Neural progenitor cell (in vitro differentiated cells): ENCODE measurements around the gene CFAP69. TPM values are rescaled to one million over a fixed set of nuclear protein-coding genes. Genes with fewer than 3 reads are reported as not detected.

Source experiments
- DNase-seq: peaks from one replicate; pipeline ENCODE4 v3.0.0-alpha.2; 2016; ENCODE audit warnings: low spot score
- H2AFZ ChIP-seq: fragments of 200-600 bp; sonication (generic); replicated peaks from 2 replicates; pipeline ENCODE4 v1.6.1; 2016; ENCODE audit warnings: antibody characterized with exemption
- H3F3A ChIP-seq: fragments of 200-600 bp; sonication (generic); 2 replicates; pipeline ENCODE4 v1.6.1; 2016; ENCODE audit warnings: antibody characterized with exemption, low read depth
- H3K27ac ChIP-seq: fragments of 200-600 bp; sonication (generic); 2 replicates; pipeline ENCODE4 v1.5.1; 2016; ENCODE audit warnings: mild to moderate bottlenecking
- H3K27me3 ChIP-seq: fragments of 200-600 bp; sonication (generic); 2 replicates; pipeline ENCODE4 v1.6.1; 2016; ENCODE audit warnings: mild to moderate bottlenecking, moderate library complexity
- H3K36me3 ChIP-seq: fragments of 200-600 bp; sonication (generic); 2 replicates; pipeline ENCODE4 v1.5.1; 2016
- H3K4me1 ChIP-seq: fragments of 200-600 bp; sonication (generic); 2 replicates; pipeline ENCODE4 v1.6.1; 2016; ENCODE audit warnings: mixed run types
- H3K4me2 ChIP-seq: fragments of 200-600 bp; sonication (generic); 2 replicates; pipeline ENCODE4 v1.6.1; 2016
- H3K4me3 ChIP-seq: fragments of 200-600 bp; sonication (generic); 2 replicates; pipeline ENCODE4 v1.5.1; 2016
- H3K79me2 ChIP-seq: fragments of 200-600 bp; sonication (generic); 2 replicates; pipeline ENCODE4 v1.6.1; 2016; ENCODE audit warnings: low read depth
- H3K9ac ChIP-seq: fragments of 200-600 bp; sonication (generic); 2 replicates; pipeline ENCODE4 v1.6.1; 2016
- H3K9me3 ChIP-seq: fragments of 200-600 bp; sonication (generic); 2 replicates; pipeline ENCODE4 v1.5.1; 2016; ENCODE audit warnings: low read depth
- H4K20me1 ChIP-seq: fragments of 200-600 bp; sonication (generic); 2 replicates; pipeline ENCODE4 v1.6.1; 2016; ENCODE audit warnings: low read depth
- H3K27ac Mint-ChIP-seq: 3 replicates; pipeline ENCODE4 v1.8.0; 2021; ENCODE audit warnings: mixed read lengths
- H3K27me3 Mint-ChIP-seq: 2 replicates; pipeline ENCODE4 v1.8.0; 2022; ENCODE audit warnings: low read depth, mild to moderate bottlenecking, inconsistent platforms, moderate library complexity, mixed read lengths; ENCODE audit not compliant: insufficient read depth
- H3K36me3 Mint-ChIP-seq: 3 replicates; pipeline ENCODE4 v1.8.0; 2021; ENCODE audit warnings: mixed read lengths
- H3K4me1 Mint-ChIP-seq: 3 replicates; pipeline ENCODE4 v1.8.0; 2021; ENCODE audit warnings: mixed read lengths
- H3K4me3 Mint-ChIP-seq: 3 replicates; pipeline ENCODE4 v1.8.0; 2021; ENCODE audit warnings: mild to moderate bottlenecking, moderate library complexity, mixed read lengths
- H3K9me3 Mint-ChIP-seq: 3 replicates; pipeline ENCODE4 v1.8.0; 2020; ENCODE audit warnings: mixed read lengths
- CTCF ChIP-seq: fragments of 200-600 bp; sonication (generic); IDR thresholded peaks from 2 replicates; pipeline ENCODE4 v1.5.1; 2017; ENCODE audit warnings: antibody characterized with exemption, mild to moderate bottlenecking
- EZH2 ChIP-seq: fragments of 200-600 bp; sonication (generic); IDR thresholded peaks from 2 replicates; pipeline ENCODE4 v1.6.1; 2017; ENCODE audit warnings: antibody characterized with exemption, mild to moderate bottlenecking, moderate library complexity
- EZH2phosphoT487 ChIP-seq: fragments of 200-600 bp; sonication (generic); IDR thresholded peaks from 2 replicates; pipeline ENCODE4 v1.6.1; 2017; ENCODE audit warnings: antibody characterized with exemption
- total RNA-seq: library from RNA; depleted of rRNA; stranded (reverse); fragments of >200 nt; gene quantifications from 2 replicates; pipeline ENCODE4 v1.2.3, GENCODE V29; 2015; ENCODE audit warnings: low replicate concordance

Gene CFAP69
- total RNA-seq, 1 donor from 2014 or later = 4.8 TPM

GRCh38 chr7:90298145-90299038, 53.4 kb downstream of the CFAP69 start:
- Mint-ChIP-seq H3K36me3 (peaks cover 6% of the 10 kb centered on the region), H3K9me3 (peaks cover 5% of the 10 kb centered on the region), H3K27me3 (no peaks in the 10 kb centered on the region), H3K27ac (no peak overlapping the region), H3K4me1 (no peaks in the 10 kb centered on the region), H3K4me3 (no peak overlapping the region)
- H3K4me2 ChIP-seq = no peak overlapping the region
- peak overlapping the region; percentile 78 for H2AFZ ChIP-seq
- H3F3A ChIP-seq = no peaks in the 10 kb centered on the region
- DNase-seq = peak; percentile 59
- H3K36me3 ChIP-seq = no peaks in the 10 kb centered on the region
- no peaks in the 10 kb centered on the region for H3K27me3 ChIP-seq
- TF ChIP-seq EZH2phosphoT487 (no peak), CTCF (peak; percentile 74)
- no peaks in the 10 kb centered on the region for H4K20me1 ChIP-seq
- no peaks in the 10 kb centered on the region for H3K4me1 ChIP-seq
- H3K27ac ChIP-seq = no peak overlapping the region
- no peaks in the 10 kb centered on the region for H3K79me2 ChIP-seq
- no peak overlapping the region for H3K4me3 ChIP-seq
- H3K9me3 ChIP-seq = no peaks in the 10 kb centered on the region
- no peak overlapping the region for H3K9ac ChIP-seq

GRCh38 chr7:90303241-90303640, 58.3 kb downstream of the CFAP69 start:
- Mint-ChIP-seq H3K9me3 (no peaks in the 10 kb centered on the region), H3K27ac (no peak overlapping the region), H3K4me3 (no peak overlapping the region), H3K27me3 (peaks cover 2% of the 10 kb centered on the region), H3K36me3 (no peaks in the 10 kb centered on the region), H3K4me1 (no peaks in the 10 kb centered on the region)
- Histone ChIP-seq H3K4me2 (no peak overlapping the region), H3K79me2 (no peaks in the 10 kb centered on the region), H3K4me1 (no peaks in the 10 kb centered on the region), H3K9me3 (no peaks in the 10 kb centered on the region), H3K27me3 (no peaks in the 10 kb centered on the region), H3K27ac (no peak overlapping the region), H3K4me3 (no peak overlapping the region), H2AFZ (no peak overlapping the region), H3K36me3 (no peaks in the 10 kb centered on the region), H3F3A (no peaks in the 10 kb centered on the region), H3K9ac (no peak overlapping the region), H4K20me1 (no peaks in the 10 kb centered on the region)
- DNase-seq = no peak
- TF ChIP-seq EZH2 = no peak
- TF ChIP-seq CTCF = no peak
- TF ChIP-seq EZH2phosphoT487 = no peak

- Histone ChIP-seq H3F3A (no peaks in the 10 kb centered on the region), H3K9me3 (no peaks in the 10 kb centered on the region), H3K27ac (no peak overlapping the region), H3K27me3 (no peaks in the 10 kb centered on the region), H3K36me3 (no peaks in the 10 kb centered on the region), H2AFZ (no peak overlapping the region), H3K4me3 (no peak overlapping the region), H3K4me2 (no peak overlapping the region), H3K4me1 (no peaks in the 10 kb centered on the region), H3K79me2 (no peaks in the 10 kb centered on the region), H4K20me1 (no peaks in the 10 kb centered on the region), H3K9ac (no peak overlapping the region)
- Mint-ChIP-seq H3K4me3 (no peak overlapping the region), H3K27ac (no peak overlapping the region), H3K9me3 (no peaks in the 10 kb centered on the region), H3K36me3 (no peaks in the 10 kb centered on the region), H3K4me1 (no peaks in the 10 kb centered on the region), H3K27me3 (peaks cover under 1% of the 10 kb centered on the region)
- no peak for TF ChIP-seq EZH2
- TF ChIP-seq CTCF = no peak
- no peak for TF ChIP-seq EZH2phosphoT487
- no peak for DNase-seq
Observed at GRCh38 chr7:90309872-90310271, 64.9 kb downstream of the CFAP69 start.
